DMS114 treated with DMSO at 0.1 percent for 48 hours (cell line): Measurements from ENCODE around the gene TGM2.

Source experiments
- DNase-seq: peaks from one replicate; lab custom pipeline; 2025; ENCODE audit not compliant: unreplicated experiment; lab: John Stamatoyannopoulos, UW

TGM2 gene

DNA sequence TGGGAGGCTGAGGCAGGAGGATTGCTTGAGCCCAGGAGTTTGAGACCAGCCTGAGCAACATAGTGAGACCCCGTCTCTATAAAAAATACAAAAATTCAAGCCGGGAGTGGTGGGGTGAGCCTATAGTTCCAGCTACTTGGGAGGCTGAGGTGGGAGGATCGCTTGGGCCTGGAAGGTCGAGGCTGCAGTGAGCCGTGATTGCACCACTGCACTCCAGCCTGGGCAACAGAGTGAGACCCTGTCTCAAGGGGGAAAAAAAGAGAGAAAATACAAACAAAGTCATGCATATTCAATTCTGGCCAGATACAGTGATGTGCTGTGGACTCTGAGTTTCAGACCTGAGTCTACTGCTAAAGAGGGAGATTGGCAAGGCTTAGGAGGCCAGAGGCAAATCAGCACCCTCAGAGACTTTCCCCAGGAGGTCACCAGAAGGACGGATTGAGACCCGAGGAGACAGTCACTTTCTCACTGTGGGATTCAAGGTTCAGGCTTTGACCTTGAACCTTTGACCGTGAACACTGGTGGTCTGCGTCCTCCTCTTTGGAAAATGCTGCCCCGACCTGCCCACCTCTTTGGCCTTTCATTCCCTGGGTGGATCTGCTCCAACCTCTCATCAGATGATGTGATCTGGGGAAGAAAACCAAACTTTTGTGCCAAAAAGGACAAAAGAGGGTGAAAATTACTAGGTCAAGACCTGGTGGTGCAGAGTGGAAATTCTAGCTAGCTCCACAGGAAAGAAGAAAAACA lies 31.2 kb downstream of the TGM2 start:
- no peak for DNase-seq

DNA sequence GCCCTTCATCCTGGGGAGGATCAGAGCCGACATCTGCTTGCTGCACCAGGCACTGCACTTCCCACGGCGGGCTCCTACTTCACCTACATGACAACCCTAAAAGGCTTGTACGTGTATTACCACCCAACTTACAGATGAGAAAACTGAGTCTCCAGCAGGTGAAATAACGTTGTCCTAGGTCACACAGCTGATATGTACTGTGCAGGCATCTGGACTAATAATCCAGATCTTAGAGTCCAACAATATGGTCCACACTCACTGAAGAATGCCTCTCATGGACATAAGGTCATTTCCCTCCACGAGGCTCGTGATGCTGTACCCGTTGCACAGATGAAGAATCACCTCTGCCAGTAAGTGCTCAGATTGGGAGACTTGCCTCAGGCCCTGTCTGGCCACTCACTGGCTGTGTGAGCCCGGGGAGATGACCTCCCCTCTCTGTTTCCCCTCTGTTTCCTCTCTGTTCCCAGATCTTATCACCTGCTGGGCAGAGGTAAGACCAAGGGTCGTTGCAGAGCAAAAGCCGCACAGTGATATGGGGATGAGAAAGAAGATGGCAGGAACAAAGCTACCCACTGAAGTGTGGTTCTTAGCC lies 32.1 kb downstream of the TGM2 start:
- no peak for DNase-seq

DNA sequence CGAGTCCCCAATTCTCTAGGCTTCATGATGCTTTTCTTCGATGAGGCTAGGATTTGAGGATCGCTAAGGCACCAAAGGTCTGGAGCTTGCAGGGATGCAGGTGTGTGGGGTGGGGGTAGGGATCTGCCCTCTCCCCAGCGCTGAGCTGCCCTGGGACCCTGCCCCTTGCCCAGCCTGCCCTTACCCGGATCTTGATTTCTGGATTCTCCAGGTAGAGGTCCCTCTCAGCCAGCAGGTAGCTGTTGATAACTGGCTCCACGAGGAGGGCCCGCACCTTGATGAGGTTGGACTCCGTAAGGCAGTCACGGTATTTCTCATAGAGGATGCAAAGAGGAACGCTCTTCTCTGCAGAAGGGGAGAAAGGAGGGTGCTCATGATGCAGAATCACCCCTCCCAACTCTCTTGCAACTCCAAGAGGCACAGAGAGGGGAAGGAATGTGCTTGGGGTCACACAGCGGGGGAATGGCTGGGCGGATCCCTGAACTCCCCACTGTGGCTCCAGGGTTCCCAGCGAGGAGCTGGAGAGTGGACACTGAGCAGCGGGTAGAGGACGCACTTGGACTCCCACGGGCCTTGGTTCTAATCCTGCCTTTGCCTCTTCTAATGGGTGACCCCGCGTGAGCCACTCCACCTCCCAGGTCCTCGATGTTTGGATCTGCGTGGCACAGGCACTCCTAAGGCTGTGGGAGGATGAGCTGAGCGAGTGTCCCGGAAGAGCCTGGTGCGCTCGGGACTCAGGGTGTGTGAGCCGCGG lies 32.7 kb downstream of the TGM2 start:
- DNase-seq: no peak

- DNase-seq: no peak
Observed at GRCh38 chr20:38131588-38132121, 33.4 kb downstream of the TGM2 start.

DNA sequence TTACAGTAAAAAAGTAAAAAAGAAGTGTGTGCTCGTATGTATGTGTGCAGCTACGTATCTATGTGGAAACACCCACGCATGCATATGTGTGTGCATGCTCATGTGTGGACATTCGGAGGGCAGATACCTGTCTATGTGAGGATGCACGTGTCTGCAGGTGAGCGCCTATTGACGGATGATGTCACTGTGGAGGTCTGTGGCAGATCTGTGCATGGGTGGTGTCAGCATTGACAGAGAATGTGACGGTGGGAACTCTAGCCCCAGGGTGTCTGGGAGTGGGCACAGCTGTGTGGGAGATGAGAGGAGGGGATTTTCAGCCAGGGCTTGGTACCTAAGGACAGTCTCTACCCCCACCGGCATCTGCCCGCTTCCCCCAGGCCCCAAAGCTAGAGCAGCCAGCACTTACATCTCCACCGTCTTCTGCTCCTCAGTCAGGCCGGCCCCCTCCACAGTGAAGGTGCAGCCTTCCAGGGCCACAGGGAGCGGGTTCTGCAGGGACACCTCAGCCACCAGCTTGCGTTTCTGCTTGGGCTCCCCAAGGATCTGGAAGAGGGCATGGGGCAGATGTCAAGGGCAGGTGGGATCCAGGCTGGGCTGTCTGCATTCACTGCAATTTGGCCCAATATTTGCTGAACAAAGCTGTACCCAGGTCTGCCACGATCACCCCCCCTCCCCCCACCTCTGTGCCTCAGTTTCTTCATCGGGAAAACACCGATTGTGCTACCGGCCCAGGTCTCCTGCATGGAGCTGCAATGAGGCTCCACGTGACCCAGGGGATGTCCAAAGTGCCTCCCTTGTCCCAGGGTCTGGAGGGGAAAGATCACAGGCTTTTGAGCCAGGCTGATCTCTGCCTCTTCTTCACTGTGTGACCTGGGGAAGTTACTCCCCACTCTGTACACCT lies 34.1 kb downstream of the TGM2 start:
- DNase-seq: no peak

- DNase-seq: no peak
Observed at GRCh38 chr20:38129893-38130609, 35.0 kb downstream of the TGM2 start.

GRCh38 chr20:38129248-38129865 lies 35.7 kb downstream of the TGM2 start:
- DNase-seq: no peak

GRCh38 chr20:38128691-38129090 lies 36.4 kb downstream of the TGM2 start:
- no peak for DNase-seq

DNA sequence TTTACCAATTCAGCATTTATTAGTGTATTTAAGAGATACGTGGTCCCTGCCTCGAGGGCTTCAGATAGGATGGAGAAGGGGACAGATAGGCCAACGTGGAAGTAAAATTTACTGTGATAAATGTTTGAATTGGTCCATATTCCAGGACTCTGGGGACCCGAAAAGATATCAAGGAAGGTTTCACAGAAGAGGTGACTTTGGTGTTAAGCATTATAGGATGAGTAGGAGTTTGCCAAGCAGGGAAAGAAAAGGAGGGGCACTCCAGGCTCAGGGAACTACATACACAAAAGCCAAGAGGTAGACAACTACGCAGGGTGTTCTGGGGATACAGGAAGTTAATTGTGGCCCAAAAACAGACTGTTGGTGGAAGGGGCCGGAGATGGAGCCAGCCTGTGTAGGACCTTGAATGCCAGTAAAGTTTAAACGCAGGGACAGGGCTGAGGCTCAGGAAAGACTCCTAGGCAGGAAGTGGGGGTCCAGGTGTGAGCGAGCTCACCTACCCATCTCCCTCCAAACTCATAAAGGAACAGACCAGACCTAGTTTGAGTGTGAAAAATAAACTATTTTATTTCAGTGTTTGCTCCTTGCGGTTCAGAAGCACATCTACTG lies 37.0 kb downstream of the TGM2 start:
- DNase-seq: no peak

DNA sequence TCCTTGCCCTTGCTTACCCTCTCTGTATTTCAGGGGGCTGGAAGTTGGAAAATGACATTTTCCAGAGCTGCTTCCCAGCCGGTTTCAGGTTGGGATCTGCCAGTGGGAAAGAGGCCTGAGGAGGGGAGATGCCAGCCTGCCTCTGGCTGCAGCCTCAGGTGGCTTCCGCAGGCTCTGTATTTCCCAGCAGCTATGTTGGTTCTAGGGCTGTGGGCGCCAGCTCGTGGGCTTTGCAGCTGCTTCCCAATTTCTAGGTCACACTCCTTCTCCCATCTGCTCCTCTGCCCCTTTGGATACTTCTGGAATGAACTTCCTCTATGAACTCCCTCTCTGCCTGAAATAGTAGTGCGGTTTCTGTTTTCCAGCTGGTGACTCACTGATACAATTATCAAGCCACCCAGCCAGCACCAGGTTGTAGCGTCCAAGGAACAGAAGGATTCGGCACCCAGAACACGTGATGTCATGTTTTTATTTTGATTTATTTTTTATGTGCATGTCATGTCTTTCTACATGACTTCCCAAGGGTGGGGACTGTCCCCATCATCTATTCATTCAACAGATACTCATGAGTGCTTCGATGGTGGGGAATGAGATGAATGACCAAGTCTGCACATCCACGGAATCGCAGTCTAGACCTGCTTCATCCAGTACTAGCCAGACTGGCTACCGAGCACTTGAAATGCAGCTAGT lies 38.0 kb downstream of the TGM2 start:
- DNase-seq: no peak

- no peak for DNase-seq
Observed at GRCh38 chr20:38126146-38126921, 38.7 kb downstream of the TGM2 start.

GRCh38 chr20:38125157-38126056 lies 39.7 kb downstream of the TGM2 start:
- no peak for DNase-seq

GRCh38 chr20:38123021-38123587 lies 42.0 kb downstream of the TGM2 start:
- DNase-seq: no peak

GRCh38 chr20:38121741-38122140 lies 43.3 kb downstream of the TGM2 start:
- DNase-seq: no peak

DNA sequence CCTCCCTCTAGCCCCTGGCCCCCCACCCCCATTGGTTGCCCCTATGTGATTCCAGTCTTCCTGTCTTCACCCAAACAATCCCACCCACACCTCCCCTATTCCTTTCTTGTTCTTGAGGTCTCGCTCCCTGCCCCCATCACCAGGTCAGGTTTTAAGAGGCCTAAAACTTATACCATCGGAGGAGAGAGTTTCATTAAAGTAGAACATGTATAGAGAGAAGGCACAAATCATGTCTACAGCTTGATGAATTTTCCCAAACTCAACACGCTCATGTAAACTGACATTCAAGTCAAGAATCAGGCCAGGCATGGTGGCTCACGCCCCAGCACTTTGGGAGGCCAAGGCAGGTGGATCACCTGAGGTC lies 44.5 kb downstream of the TGM2 start:
- DNase-seq: no peak

DNA sequence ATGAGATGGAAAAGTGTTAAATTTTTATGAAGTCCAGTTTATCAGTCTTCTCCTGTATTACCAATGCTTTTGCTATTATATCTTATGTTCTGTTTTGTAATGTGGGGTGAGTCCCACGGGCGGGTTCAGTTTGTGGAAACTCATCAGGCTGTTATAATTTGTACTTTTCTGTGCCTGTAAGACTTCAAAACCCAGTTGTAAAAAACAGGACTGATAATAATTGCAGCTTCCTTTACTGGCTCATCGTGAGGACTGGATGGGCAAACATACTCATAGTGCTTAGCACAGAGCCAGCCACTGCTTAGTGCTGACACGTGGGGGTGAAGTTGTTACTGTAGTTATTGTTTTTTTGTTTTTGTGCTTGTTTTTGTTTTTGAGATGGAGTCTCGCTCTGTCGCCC lies 45.6 kb downstream of the TGM2 start:
- no peak for DNase-seq

DNA sequence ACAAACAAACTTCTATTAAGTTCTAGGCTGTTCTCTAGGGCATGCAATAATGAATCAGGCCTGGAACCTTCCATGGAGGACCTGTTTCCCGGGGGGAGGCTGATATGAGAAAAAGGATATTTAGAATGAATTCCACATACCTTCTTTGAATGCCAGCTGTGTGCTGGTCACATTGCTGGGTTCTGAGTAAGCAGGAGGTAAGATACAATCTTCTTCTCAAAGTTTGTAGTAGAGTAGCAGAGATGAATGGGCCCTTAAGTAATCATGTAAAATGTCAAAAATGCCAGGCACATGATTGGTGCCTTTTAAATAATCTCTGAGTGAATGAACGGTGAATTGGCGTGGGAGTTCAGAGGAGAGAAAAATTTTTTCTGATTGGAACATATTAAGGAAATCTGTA lies 47.4 kb downstream of the TGM2 start:
- no peak for DNase-seq
